ENCODE measurements around the gene TBC1D10A. TPM values are rescaled to one million over a fixed set of nuclear protein-coding genes. Genes with fewer than 3 reads are reported as not detected.

The TBC1D10A gene
- polyA plus RNA-seq, 4 donors, result 8.5 to 16.3 (median 14.4) TPM

DNA sequence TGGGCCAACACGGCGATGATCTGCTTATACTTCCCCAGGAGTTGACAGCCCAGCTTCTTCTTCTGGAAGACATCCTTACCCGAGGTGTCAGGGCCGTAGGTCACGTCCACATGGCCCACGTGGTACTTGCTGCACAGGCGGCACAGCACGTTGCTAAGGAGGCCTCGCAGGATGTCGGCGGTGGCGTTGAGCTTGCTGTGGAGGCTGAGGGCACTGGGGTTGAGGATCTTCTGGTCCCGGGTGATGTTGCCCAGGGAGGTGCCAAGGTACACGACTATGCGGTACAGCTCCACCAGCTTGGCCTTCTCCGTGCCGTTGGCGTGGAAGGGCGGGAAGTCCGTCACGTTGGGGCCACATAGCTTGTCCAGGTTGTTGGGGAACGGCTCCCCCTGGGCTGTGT, 83.1 kb downstream of the TBC1D10A start:
- DNase-seq, result no peak
- Histone ChIP-seq H3K9me3 (ENCODE audit: control insufficient read depth in 2 of 2, insufficient read depth in 1 of 2, low read depth in 1 of 2, low read length in 1 of 2) (no peaks in the 10 kb centered on the region), H3K27ac (ENCODE audit: low read depth in 1 of 3, low read length in 2 of 3) (no peak overlapping the region), H3K27me3 (ENCODE audit: control insufficient read depth in 3 of 3, insufficient read depth in 3 of 3, low read length in 3 of 3) (peaks cover 0 to 3% (median 0%) of the 10 kb centered on the region in 3 donors), H3K36me3 (ENCODE audit: control insufficient read depth in 3 of 3, insufficient read depth in 2 of 3, low read depth in 1 of 3, low read length in 3 of 3) (peaks cover 0 to 58% (median 2%) of the 10 kb centered on the region in 3 donors), H3K4me3 (ENCODE audit: low read depth in 1 of 3, low read length in 3 of 3) (no peak overlapping the region), H3K4me1 (ENCODE audit: control insufficient read depth in 3 of 3, insufficient read depth in 2 of 3, low read depth in 1 of 3, low read length in 2 of 3) (peaks cover 0 to 32% (median 4%) of the 10 kb centered on the region in 3 donors)
- no peak for FAIRE-seq
- WGBS, 3 donors, result 87 to 91% (median 91%) methylated on average over 22 of the region's 22 CpGs

Other genes starting within 250 kb of the TBC1D10A start
- not detected for gene HORMAD2, start 246.5 kb downstream of the TBC1D10A start, polyA plus RNA-seq
- gene LIF, start 80.2 kb downstream of the TBC1D10A start, polyA plus RNA-seq, result 10 to 100 TPM in 1 of 4 donors, 1 to 10 TPM in 3; 3.0 to 27.9 (median 6.0) TPM
- under 1 TPM in 2 of 4 donors, not detected in 2; 0.21 to 0.55 TPM for gene OSM, start 60.1 kb downstream of the TBC1D10A start, polyA plus RNA-seq
- 1 to 10 TPM; 2.0 to 8.3 (median 4.6) TPM for gene CASTOR1, start 37.4 kb downstream of the TBC1D10A start, polyA plus RNA-seq
- 10 to 100 TPM; 17.6 to 94.1 (median 27.2) TPM for gene SF3A1, start 30.0 kb upstream of the TBC1D10A start, polyA plus RNA-seq
- gene CCDC157, start 30.1 kb upstream of the TBC1D10A start, polyA plus RNA-seq, result 1 to 10 TPM; 1.5 to 5.9 (median 2.3) TPM
- gene RNF215, start 60.5 kb upstream of the TBC1D10A start, polyA plus RNA-seq, result 10 to 100 TPM in 2 of 4 donors, 1 to 10 TPM in 2; 3.8 to 12.1 (median 10.3) TPM
- 10 to 100 TPM; 19.7 to 57.0 (median 36.8) TPM for gene SEC14L2, start 70.1 kb upstream of the TBC1D10A start, polyA plus RNA-seq
- gene MTFP1, start 98.8 kb upstream of the TBC1D10A start, polyA plus RNA-seq, result 10 to 100 TPM in 3 of 4 donors, 1 to 10 TPM in 1; 10.0 to 36.7 (median 21.1) TPM
- not detected for gene SEC14L3, start 145.1 kb upstream of the TBC1D10A start, polyA plus RNA-seq
- under 1 TPM in 2 of 4 donors, not detected in 2; 0.04 to 0.06 TPM for gene SEC14L4, start 178.8 kb upstream of the TBC1D10A start, polyA plus RNA-seq
- gene SEC14L6, start 219.8 kb upstream of the TBC1D10A start, polyA plus RNA-seq, result 1 to 10 TPM in 1 of 4 donors, under 1 TPM in 1, not detected in 2; 0.15 to 1.2 TPM
- gene GAL3ST1, start 247.7 kb upstream of the TBC1D10A start, polyA plus RNA-seq, result 10 to 100 TPM; 11.1 to 89.5 (median 50.8) TPM